Measurements from ENCODE around the gene NXPH2. TPM values are rescaled to one million over a fixed set of nuclear protein-coding genes. Genes with fewer than 3 reads are reported as not detected.

The NXPH2 gene
- total RNA-seq, 1 experiment from 2014 or later: not detected

- Mint-ChIP-seq H3K4me3 (ENCODE audit: unreplicated experiment) (no peak overlapping the region), H3K27ac (ENCODE audit: low read depth, unreplicated experiment) (no peak overlapping the region), H3K9me3 (ENCODE audit: unreplicated experiment) (no peaks in the 10 kb centered on the region), H3K27me3 (ENCODE audit: insufficient read depth, unreplicated experiment) (no peaks in the 10 kb centered on the region), H3K4me1 (ENCODE audit: insufficient read depth, unreplicated experiment) (peaks cover 6% of the 10 kb centered on the region), H3K36me3 (ENCODE audit: insufficient read depth, unreplicated experiment) (no peaks in the 10 kb centered on the region)
- no TSS peak for BruUV-seq (replicated peaks)
- POLR2A ChIA-PET: no interaction called here
- DNase-seq (ENCODE audit: unreplicated experiment): no peak
- CTCF ChIA-PET: no interaction called here
- intact Hi-C loops (cut with micrococcal nuclease): no loop called here
- TF ChIP-seq CTCF (IDR thresholded peaks at IDR 0.05; ENCODE audit: unreplicated experiment): no peak
These were observed 114.3 kb downstream of the NXPH2 start for GRCh38 chr2:138665937-138666336.

- H3K27me3 Mint-ChIP-seq (ENCODE audit: insufficient read depth, unreplicated experiment): no peaks in the 10 kb centered on the region
- no peaks in the 10 kb centered on the region for H3K9me3 Mint-ChIP-seq (ENCODE audit: unreplicated experiment)
- DNase-seq (ENCODE audit: unreplicated experiment): no peak
- no peak overlapping the region for H3K4me3 Mint-ChIP-seq (ENCODE audit: unreplicated experiment)
- no peaks in the 10 kb centered on the region for H3K36me3 Mint-ChIP-seq (ENCODE audit: insufficient read depth, unreplicated experiment)
- no peaks in the 10 kb centered on the region for H3K4me1 Mint-ChIP-seq (ENCODE audit: insufficient read depth, unreplicated experiment)
- no TSS peak for BruUV-seq (replicated peaks)
- CTCF ChIA-PET: no interaction called here
- POLR2A ChIA-PET: no interaction called here
- no peak overlapping the region for H3K27ac Mint-ChIP-seq (ENCODE audit: low read depth, unreplicated experiment)
- intact Hi-C loops (cut with micrococcal nuclease): no loop called here
- no peak for TF ChIP-seq CTCF (IDR thresholded peaks at IDR 0.05; ENCODE audit: unreplicated experiment)
These were observed 121.8 kb downstream of the NXPH2 start for GRCh38 chr2:138658187-138658894.

- Mint-ChIP-seq H3K27ac (ENCODE audit: low read depth, unreplicated experiment) (no peak overlapping the region), H3K27me3 (ENCODE audit: insufficient read depth, unreplicated experiment) (no peaks in the 10 kb centered on the region), H3K36me3 (ENCODE audit: insufficient read depth, unreplicated experiment) (no peaks in the 10 kb centered on the region), H3K4me3 (ENCODE audit: unreplicated experiment) (no peak overlapping the region), H3K4me1 (ENCODE audit: insufficient read depth, unreplicated experiment) (no peaks in the 10 kb centered on the region), H3K9me3 (ENCODE audit: unreplicated experiment) (no peaks in the 10 kb centered on the region)
- ChIA-PET POLR2A (no interaction called here), CTCF (interaction anchor here (0.9 kb wide), 1 partner anchor 68 kb away, joined by 3 read pairs; no protein-coding TSS in a partner anchor)
- intact Hi-C loops (cut with micrococcal nuclease): no loop called here
- TF ChIP-seq CTCF (IDR thresholded peaks at IDR 0.05; ENCODE audit: unreplicated experiment): no peak
- no TSS peak for BruUV-seq (replicated peaks)
- DNase-seq (ENCODE audit: unreplicated experiment): no peak
These were observed 126.0 kb downstream of the NXPH2 start for GRCh38 chr2:138654146-138654545.

- Mint-ChIP-seq H3K4me1 (ENCODE audit: insufficient read depth, unreplicated experiment) (no peaks in the 10 kb centered on the region), H3K9me3 (ENCODE audit: unreplicated experiment) (no peaks in the 10 kb centered on the region), H3K36me3 (ENCODE audit: insufficient read depth, unreplicated experiment) (no peaks in the 10 kb centered on the region), H3K27ac (ENCODE audit: low read depth, unreplicated experiment) (no peak overlapping the region), H3K27me3 (ENCODE audit: insufficient read depth, unreplicated experiment) (no peaks in the 10 kb centered on the region), H3K4me3 (ENCODE audit: unreplicated experiment) (no peak overlapping the region)
- intact Hi-C loops (cut with micrococcal nuclease): no loop called here
- BruUV-seq (replicated peaks): no TSS peak
- no peak for DNase-seq (ENCODE audit: unreplicated experiment)
- POLR2A ChIA-PET: no interaction called here
- CTCF ChIA-PET: interaction anchor here (1.0 kb wide), 1 partner anchor 174 kb away, joined by 4 read pairs; no protein-coding TSS in a partner anchor
- no peak for TF ChIP-seq CTCF (IDR thresholded peaks at IDR 0.05; ENCODE audit: unreplicated experiment)
These were observed 127.8 kb downstream of the NXPH2 start for GRCh38 chr2:138652378-138652777.
